CD4-positive, CD25-positive, alpha-beta regulatory T cell (primary cell): ENCODE measurements around the gene ARMS2. TPM values are rescaled to one million over a fixed set of nuclear protein-coding genes. Genes with fewer than 3 reads are reported as not detected.

Experiments used
- ATAC-seq, 2 donors: fragments of 150-1000 bp; cut with Tn5 transposase; one replicate each; pipeline ENCODE4 v1.10.0; 2021; ENCODE audit warnings: low read depth in 2 of 2, moderate number of reproducible peaks in 2 of 2, moderate library complexity in 1 of 2
- DNase-seq, 3 donors: peaks; one replicate each; pipeline versions ENCODE4 v3.0.0 to v3.0.0-alpha.2; 2012 to 2022; ENCODE audit warnings: mixed read lengths in 1 of 3
- H3K27ac ChIP-seq: one replicate; pipeline ENCODE4 v1.7.0; 2013; ENCODE audit warnings: mild to moderate bottlenecking, low read length; ENCODE audit not compliant: insufficient read depth, poor library complexity, severe bottlenecking
- H3K27me3 ChIP-seq: one replicate; pipeline ENCODE4 v1.7.0; 2013; ENCODE audit warnings: low read length; ENCODE audit not compliant: control insufficient read depth, insufficient read depth
- H3K36me3 ChIP-seq: one replicate; pipeline ENCODE4 v1.7.0; 2013; ENCODE audit warnings: mild to moderate bottlenecking, low read length, moderate library complexity; ENCODE audit not compliant: control insufficient read depth, insufficient read depth
- H3K4me1 ChIP-seq: 2 replicates; pipeline ENCODE4 v1.7.0; 2013; ENCODE audit warnings: mild to moderate bottlenecking, low read length; ENCODE audit not compliant: insufficient read depth, control insufficient read depth, poor library complexity, severe bottlenecking
- H3K4me3 ChIP-seq: one replicate; pipeline ENCODE4 v1.7.0; 2013; ENCODE audit warnings: low read depth, mild to moderate bottlenecking, low read length, moderate library complexity
- H3K9me3 ChIP-seq, 2 experiments: 1 replicate in 1 of 2; 2 replicates in 1 of 2; pipeline ENCODE4 v1.7.0; 2013; ENCODE audit warnings: low read length in 2 of 2, mild to moderate bottlenecking in 1 of 2, moderate library complexity in 1 of 2; ENCODE audit not compliant: control insufficient read depth in 2 of 2
- H3K27ac Mint-ChIP-seq, 3 donors: one replicate each; pipeline ENCODE4 v1.8.0; 2020 to 2022; ENCODE audit warnings: mild to moderate bottlenecking in 3 of 3, mixed read lengths in 3 of 3, moderate library complexity in 2 of 3
- H3K27me3 Mint-ChIP-seq: one replicate; pipeline ENCODE4 v1.8.0; 2022; ENCODE audit warnings: mild to moderate bottlenecking, mixed read lengths
- H3K36me3 Mint-ChIP-seq: one replicate; pipeline ENCODE4 v1.8.0; 2020; ENCODE audit warnings: mixed read lengths
- H3K4me1 Mint-ChIP-seq, 4 donors: one replicate each; pipeline ENCODE4 v1.8.0; 2020 to 2022; ENCODE audit warnings: mixed read lengths in 4 of 4, mild to moderate bottlenecking in 1 of 4
- H3K4me3 Mint-ChIP-seq, 4 donors: one replicate each; pipeline ENCODE4 v1.8.0; 2020 to 2022; ENCODE audit warnings: mild to moderate bottlenecking in 4 of 4, mixed read lengths in 4 of 4, moderate library complexity in 3 of 4
- H3K9me3 Mint-ChIP-seq, 7 donors: one replicate each; pipeline ENCODE4 v1.8.0; 2020 to 2022; ENCODE audit warnings: mixed read lengths in 7 of 7, mild to moderate bottlenecking in 3 of 7, moderate library complexity in 2 of 7
- polyA plus RNA-seq, 4 donors: library from polyadenylated mRNA; unstranded; fragments of 300-500 nt; fragmentation: Illumina TruSeq; gene quantifications; one replicate each; pipeline ENCODE4 v1.2.3, GENCODE V29; 2021
- total RNA-seq: library from RNA; stranded (reverse); gene quantifications from one replicate; pipeline ENCODE4 v1.2.3, GENCODE V29; 2022

ARMS2 gene
- total and polyA plus RNA-seq, 5 donors from 2014 or later, result not detected

- no peak overlapping the region for H3K27ac ChIP-seq
- no peak for DNase-seq
- Mint-ChIP-seq H3K4me3 (no peak overlapping the region), H3K4me1 (peaks cover 0 to 6% (median 0%) of the 10 kb centered on the region in 4 donors), H3K36me3 (no peaks in the 10 kb centered on the region), H3K27ac (no peak overlapping the region), H3K9me3 (peaks cover 0 to 4% (median 0%) of the 10 kb centered on the region in 7 donors), H3K27me3 (peaks cover 8% of the 10 kb centered on the region)
- ATAC-seq, result no peak
- no peaks in the 10 kb centered on the region for H3K4me1 ChIP-seq
- H3K9me3 ChIP-seq, result no peaks in the 10 kb centered on the region
- no peaks in the 10 kb centered on the region for H3K36me3 ChIP-seq
- peaks cover 4% of the 10 kb centered on the region for H3K27me3 ChIP-seq
- H3K4me3 ChIP-seq, result no peak overlapping the region
Observed at GRCh38 chr10:122475100-122475499, 20.6 kb downstream of the ARMS2 start.

- no peaks in the 10 kb centered on the region for H3K4me1 ChIP-seq
- H3K27ac Mint-ChIP-seq, result no peak overlapping the region
- no peak overlapping the region for H3K27ac ChIP-seq
Observed at GRCh38 chr10:122475591-122476332, 21.3 kb downstream of the ARMS2 start.

GRCh38 chr10:122476333-122476695 is 21.9 kb downstream of the ARMS2 start:
- H3K4me1 ChIP-seq, result no peaks in the 10 kb centered on the region
- peaks cover under 1% of the 10 kb centered on the region for H3K27me3 ChIP-seq
- Mint-ChIP-seq H3K27me3 (peaks cover 9% of the 10 kb centered on the region), H3K4me1 (peaks cover 0 to 6% (median 0%) of the 10 kb centered on the region in 4 donors), H3K4me3 (no peak overlapping the region), H3K9me3 (peaks cover 0 to 4% (median 0%) of the 10 kb centered on the region in 7 donors), H3K27ac (no peak overlapping the region), H3K36me3 (no peaks in the 10 kb centered on the region)
- DNase-seq (no peak), ATAC-seq (no peak)
- no peaks in the 10 kb centered on the region for H3K36me3 ChIP-seq
- H3K27ac ChIP-seq, result no peak overlapping the region
- no peak overlapping the region for H3K4me3 ChIP-seq
- no peaks in the 10 kb centered on the region for H3K9me3 ChIP-seq

More at GRCh38 chr10:122475591-122476332, 21.3 kb downstream of the ARMS2 start:
- no peak overlapping the region for H3K4me3 ChIP-seq
- Mint-ChIP-seq H3K4me3 (no peak overlapping the region), H3K36me3 (no peaks in the 10 kb centered on the region), H3K9me3 (peaks cover 0 to 4% (median 0%) of the 10 kb centered on the region in 7 donors), H3K4me1 (peaks cover 0 to 6% (median 0%) of the 10 kb centered on the region in 4 donors), H3K27me3 (peaks cover 9% of the 10 kb centered on the region)
- H3K9me3 ChIP-seq, result no peaks in the 10 kb centered on the region
- no peaks in the 10 kb centered on the region for H3K36me3 ChIP-seq
- H3K27me3 ChIP-seq, result peaks cover 3% of the 10 kb centered on the region
- no peak for DNase-seq
- ATAC-seq, result no peak

GRCh38 chr10:122477436-122477835 is 23.0 kb downstream of the ARMS2 start:
- Mint-ChIP-seq H3K27ac (no peak overlapping the region), H3K36me3 (no peaks in the 10 kb centered on the region), H3K9me3 (peaks cover 0 to 5% (median 0%) of the 10 kb centered on the region in 7 donors), H3K27me3 (peaks cover 9% of the 10 kb centered on the region), H3K4me3 (no peak overlapping the region), H3K4me1 (peaks cover 0 to 6% (median 0%) of the 10 kb centered on the region in 4 donors)
- no peak overlapping the region for H3K4me3 ChIP-seq
- H3K27ac ChIP-seq, result no peak overlapping the region
- ATAC-seq, result no peak
- no peak for DNase-seq
- H3K36me3 ChIP-seq, result no peaks in the 10 kb centered on the region
- H3K27me3 ChIP-seq, result no peaks in the 10 kb centered on the region
- H3K9me3 ChIP-seq, result no peaks in the 10 kb centered on the region
- H3K4me1 ChIP-seq, result no peaks in the 10 kb centered on the region

- ATAC-seq (no peak), DNase-seq (no peak)
- H3K4me3 ChIP-seq, result no peak overlapping the region
- Mint-ChIP-seq H3K4me1 (peaks cover 0 to 6% (median 0%) of the 10 kb centered on the region in 4 donors), H3K4me3 (no peak overlapping the region), H3K27me3 (peaks cover 6% of the 10 kb centered on the region), H3K36me3 (no peaks in the 10 kb centered on the region), H3K27ac (no peak overlapping the region), H3K9me3 (peaks cover 0 to 5% (median 0%) of the 10 kb centered on the region in 7 donors)
- no peaks in the 10 kb centered on the region for H3K27me3 ChIP-seq
- H3K27ac ChIP-seq, result no peak overlapping the region
- no peaks in the 10 kb centered on the region for H3K4me1 ChIP-seq
- no peaks in the 10 kb centered on the region for H3K9me3 ChIP-seq
- H3K36me3 ChIP-seq, result no peaks in the 10 kb centered on the region
Observed at GRCh38 chr10:122478971-122479370, 24.5 kb downstream of the ARMS2 start.

- no peaks in the 10 kb centered on the region for H3K27me3 ChIP-seq
- H3K4me3 Mint-ChIP-seq, result no peak overlapping the region
- no peaks in the 10 kb centered on the region for H3K36me3 Mint-ChIP-seq
- no peak overlapping the region for H3K27ac Mint-ChIP-seq
- no peak overlapping the region for H3K4me3 ChIP-seq
- H3K27ac ChIP-seq, result no peak overlapping the region
- H3K36me3 ChIP-seq, result no peaks in the 10 kb centered on the region
- peaks cover 6% of the 10 kb centered on the region for H3K27me3 Mint-ChIP-seq
- no peak for DNase-seq
- peaks cover 0 to 5% (median 0%) of the 10 kb centered on the region in 7 donors for H3K9me3 Mint-ChIP-seq
- no peaks in the 10 kb centered on the region for H3K4me1 ChIP-seq
- H3K4me1 Mint-ChIP-seq, result no peaks in the 10 kb centered on the region
- no peaks in the 10 kb centered on the region for H3K9me3 ChIP-seq
- no peak for ATAC-seq
Observed at GRCh38 chr10:122480146-122480833, 25.8 kb downstream of the ARMS2 start.

- H3K36me3 Mint-ChIP-seq, result no peaks in the 10 kb centered on the region
Observed at GRCh38 chr10:122481296-122482056, 27.0 kb downstream of the ARMS2 start.

More at GRCh38 chr10:122481296-122482056, 27.0 kb downstream of the ARMS2 start:
- no peaks in the 10 kb centered on the region for H3K9me3 ChIP-seq
- Mint-ChIP-seq H3K27ac (no peak overlapping the region), H3K4me1 (no peaks in the 10 kb centered on the region), H3K4me3 (no peak overlapping the region), H3K27me3 (peaks cover 6% of the 10 kb centered on the region), H3K9me3 (peaks cover 0 to 5% (median 0%) of the 10 kb centered on the region in 7 donors)
- H3K4me1 ChIP-seq, result no peaks in the 10 kb centered on the region
- H3K27me3 ChIP-seq, result no peaks in the 10 kb centered on the region
- no peak overlapping the region for H3K4me3 ChIP-seq
- no peak for DNase-seq
- no peak for ATAC-seq
- no peaks in the 10 kb centered on the region for H3K36me3 ChIP-seq
- no peak overlapping the region for H3K27ac ChIP-seq
